HG03460 (cell line): Measurements from ENCODE around the gene RBKS.

Source experiments
- ATAC-seq: cut with Tn5 transposase; IDR thresholded peaks from one replicate; pipeline ENCODE4 v1.9.1; 2021; ENCODE audit not compliant: unreplicated experiment

RBKS gene

DNA sequence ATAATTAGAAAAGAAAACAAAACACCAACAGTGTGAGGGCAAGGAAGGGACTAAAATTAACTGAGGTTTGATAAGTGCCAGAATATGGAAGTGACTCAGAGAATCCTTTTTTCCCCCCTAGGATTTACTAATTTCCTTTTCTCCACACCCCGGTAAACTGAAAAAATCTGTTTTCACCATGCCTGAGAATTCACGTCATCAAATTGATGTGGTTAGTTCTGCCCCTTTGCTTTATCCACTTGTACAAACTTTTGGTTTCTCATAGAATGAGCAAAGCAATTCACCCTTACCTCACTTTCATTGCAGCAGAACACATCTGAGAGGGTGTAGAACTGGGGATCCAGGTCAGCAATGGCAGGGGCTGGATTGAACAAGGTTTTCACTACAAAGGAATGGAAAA, 57.8 kb downstream of the RBKS start:
- no peak for ATAC-seq

DNA sequence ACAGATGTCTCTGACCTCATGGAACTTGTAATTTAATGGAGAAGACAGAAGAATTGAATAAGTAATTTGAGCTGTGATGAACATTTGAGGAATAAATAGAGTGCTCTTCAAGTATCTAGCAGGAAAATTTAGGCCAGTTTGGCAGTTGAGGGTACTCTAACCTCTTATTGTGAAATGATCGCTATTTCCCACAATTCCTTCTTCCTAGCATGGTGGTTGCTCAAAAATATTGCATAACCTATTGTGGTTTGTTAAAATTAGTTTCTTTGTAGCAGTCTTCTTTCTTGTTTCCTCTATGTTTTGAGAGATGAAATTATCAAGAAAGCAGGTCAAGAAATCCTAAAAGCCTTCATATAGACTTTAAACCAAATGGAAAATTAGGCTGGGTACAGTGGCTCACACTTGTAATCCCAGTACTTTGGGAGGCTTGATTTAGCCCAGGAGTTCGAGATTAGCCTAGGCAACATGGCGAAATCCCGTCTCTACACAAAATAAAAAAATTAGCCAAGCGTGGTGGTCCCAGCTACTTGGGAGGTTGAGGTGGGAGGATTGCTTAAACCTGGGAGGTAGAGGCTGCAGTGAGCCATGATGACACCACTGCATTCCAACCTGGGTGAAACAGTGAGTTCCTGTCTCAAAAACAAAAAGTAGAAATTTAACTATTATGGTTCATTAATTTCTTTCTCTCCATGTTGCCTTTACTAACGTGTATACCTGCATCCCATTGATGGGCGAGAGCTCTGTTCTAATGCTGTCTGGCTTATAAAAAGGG, 58.7 kb downstream of the RBKS start:
- no peak for ATAC-seq

DNA sequence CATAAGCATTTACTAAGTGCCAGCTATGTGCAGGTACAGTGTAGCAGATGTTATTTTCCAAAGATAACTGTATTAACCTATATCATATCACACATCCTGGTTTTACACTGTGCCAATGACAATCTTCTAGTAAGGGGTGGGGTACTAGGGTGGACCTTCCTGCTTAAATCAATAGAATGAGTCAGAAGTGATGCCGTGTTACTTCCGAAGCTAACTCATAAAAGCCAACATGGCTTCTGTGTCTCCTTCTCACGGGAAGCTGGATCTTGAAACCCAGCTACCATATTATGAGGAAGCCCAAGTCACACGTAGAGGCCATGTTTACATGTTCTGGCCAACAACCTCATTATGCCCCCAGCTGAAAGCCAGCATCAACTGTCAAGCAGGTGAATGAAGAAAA, 59.5 kb downstream of the RBKS start:
- no peak for ATAC-seq

DNA sequence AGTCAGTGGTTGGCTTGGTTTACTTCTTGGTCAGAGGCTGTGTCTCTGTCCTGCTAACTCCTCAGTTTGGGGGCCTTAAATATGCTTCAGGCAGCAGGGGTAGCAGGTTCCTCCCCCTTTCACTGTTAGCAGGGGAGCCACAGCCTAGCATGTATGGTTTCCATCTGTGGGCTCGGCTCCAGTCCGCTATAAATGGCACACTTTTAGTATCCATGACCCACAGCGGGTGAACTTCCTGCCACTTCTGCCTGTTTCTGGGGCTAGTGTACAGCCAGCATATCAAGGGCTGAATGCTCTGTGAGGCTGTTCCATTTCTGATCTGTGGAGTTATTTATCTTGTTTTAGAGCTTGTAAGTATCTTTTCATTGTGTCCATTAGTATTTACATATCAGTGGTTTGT, 60.4 kb downstream of the RBKS start:
- no peak for ATAC-seq

DNA sequence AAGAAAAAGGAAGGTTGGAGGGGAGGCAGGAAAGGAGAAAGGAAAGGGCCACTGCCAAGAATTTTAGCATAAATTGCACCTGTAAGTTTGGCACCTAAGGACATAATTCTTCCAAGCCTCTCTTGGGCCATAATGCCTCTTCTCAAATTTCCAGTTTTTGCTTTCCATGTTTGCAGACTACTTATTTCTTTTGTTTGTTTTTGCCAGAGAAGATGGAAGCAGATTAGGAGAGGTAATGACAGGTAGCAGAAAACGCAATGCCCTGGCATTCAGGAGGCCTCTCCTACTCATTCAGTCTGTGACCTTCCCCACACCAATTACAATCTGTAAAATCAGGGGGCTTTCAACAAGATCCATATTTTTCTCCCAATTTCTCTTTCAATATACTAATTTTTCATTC, 61.9 kb downstream of the RBKS start:
- ATAC-seq, result no peak

DNA sequence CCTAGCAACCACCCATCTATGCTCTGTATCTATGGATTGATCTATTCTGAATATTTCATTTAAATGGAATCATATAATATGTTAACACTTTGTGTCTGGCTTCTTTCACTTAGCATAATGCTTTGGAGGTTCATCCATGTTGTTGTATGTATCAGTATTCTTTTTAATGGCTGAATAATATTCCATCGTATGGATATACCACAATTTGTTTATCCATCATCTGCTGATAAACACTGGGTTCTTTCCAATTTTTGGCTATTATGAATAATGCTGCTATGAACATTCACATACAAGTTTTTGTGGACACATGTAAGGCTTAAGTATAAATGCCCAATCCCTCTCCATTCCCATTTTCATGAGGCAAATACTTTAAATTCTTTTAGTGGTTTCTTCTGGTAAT, 65.8 kb downstream of the RBKS start:
- ATAC-seq, result no peak

DNA sequence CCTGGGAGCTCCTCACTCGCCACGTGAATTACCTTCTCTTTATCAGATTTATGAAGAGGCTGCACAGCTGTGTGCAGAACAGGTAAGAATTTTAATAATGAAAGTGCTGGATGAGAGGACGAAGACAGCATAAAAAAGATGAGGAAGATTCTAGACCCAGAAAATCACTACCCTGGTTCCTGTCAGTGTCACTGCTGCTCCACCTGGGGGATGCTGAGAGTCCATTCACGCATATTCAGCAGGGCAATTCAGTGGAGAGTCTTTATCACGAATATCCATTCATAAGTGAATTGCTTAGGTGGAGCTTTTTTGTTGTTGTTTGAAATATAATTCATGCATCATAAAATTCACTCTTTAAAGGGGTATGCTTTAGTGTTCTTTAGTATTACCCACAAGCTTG, 66.6 kb downstream of the RBKS start:
- no peak for ATAC-seq

DNA sequence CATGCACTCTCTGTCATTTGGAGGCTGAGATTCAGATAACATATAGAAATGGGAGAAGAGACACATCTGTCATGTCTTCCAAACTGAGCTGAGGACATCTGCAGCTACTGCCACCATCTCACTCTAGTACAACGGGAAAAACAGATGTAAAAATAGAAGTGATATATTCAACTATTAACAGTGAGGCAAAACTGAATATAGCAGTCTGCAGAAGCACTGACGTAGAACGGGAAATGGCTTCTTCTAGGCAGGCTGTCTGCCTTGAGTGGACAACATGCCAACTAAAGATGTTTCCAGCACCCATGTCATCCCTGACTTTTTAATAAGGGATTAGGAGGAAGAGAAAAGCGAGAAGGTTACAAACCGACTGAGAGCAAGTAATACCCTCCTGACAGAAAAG, 67.1 kb downstream of the RBKS start:
- no peak for ATAC-seq

DNA sequence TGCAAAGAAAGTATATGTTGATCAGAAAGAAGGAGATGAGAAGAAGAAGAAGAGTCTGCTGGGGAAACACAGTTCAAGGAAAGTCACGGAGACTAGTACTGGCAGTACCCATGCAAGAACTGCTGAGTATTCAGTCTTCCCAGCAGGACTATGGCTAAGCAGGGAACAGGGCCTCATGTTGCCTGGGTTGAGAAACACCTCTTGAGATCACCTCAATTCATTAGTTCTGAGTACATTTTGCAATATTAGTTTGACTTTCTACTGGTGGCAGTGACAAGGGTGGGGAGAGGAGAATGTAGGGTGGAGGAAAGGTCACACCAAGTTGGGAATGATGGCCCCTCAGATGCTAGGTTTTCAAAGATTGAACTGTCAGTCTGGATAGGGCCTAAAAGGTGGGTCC, 68.1 kb downstream of the RBKS start:
- ATAC-seq, result no peak

DNA sequence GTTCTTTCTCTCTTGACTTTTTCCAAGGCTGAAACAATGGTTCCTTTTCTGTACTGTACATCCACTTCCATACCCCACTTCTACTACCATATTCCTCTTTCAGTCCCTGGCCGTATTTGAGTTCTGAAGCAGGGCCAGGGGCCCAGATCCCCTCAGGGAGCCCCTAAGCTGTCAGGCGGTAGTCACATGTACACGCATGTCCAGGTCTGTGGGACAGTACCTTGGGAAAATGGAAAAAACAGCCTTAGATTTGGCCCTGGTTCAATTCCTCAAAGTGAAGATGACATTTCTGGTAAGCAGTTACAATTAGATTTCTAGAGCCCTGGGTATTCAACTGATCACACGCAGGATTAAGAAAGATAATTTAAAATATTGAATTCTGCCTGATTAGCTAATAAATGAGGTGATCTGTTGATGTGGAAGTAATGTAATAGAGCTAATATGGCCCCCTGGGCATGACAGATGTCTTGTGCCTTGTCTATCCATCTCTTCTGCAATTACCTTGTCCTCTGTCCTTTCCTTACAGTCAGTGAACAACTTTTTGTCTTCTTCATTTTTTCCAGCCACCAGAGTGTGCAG, 74.2 kb downstream of the RBKS start:
- no peak for ATAC-seq

DNA sequence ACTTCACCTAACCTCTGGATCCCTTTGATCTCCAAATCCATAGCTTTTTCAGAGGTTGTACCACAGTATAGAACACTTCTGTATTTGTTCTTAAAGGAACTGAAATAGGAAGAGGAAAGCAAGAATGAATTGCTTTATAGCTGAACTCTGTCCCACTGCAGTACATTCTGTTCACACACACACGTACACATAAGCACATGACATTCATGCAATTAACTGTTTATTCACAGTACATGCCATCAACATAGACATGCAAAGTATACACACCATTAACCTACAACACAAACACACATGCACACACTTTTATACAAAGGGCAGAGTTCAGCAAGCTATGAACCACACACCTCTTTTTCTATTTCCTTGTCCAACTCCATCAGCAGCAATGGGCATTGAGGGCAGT, 75.4 kb downstream of the RBKS start:
- no peak for ATAC-seq

DNA sequence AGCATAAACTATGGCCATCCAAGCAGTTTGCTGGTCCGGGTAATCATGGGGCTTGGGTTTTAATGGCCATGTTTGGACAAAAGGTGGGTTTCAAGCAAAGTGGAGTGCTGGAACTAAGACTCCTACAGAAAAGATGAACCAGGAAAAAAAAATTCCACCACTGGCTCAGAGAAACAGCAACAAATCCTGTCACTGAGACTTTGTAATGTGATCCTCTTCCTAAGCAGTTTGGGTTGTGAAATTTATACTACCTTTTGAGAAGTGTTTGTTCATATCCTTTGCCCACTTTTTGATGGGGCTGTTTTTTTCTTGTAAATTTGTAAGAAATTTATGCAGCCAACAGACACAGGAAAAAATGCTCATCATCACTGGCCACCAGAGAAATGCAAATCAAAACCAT, 78.4 kb downstream of the RBKS start:
- ATAC-seq, result no peak

DNA sequence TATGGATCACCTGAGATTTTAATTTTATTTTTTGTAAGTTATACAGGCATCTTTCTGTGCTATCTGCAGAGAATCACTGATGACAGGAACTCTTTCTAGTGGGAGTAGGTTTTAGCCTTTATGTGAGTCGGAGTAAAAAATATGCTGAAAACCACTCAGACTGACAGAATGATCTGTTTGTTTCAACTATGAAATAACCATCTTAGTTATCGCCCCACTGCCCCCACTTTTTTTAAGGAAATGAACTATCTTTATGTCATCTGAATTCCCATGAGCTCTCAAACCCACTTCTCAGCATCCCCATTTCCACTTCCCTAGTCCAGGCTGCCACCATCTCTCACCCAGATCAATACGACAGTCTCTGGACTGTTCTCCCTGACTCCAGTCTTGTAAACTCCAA, 79.7 kb downstream of the RBKS start:
- no peak for ATAC-seq

DNA sequence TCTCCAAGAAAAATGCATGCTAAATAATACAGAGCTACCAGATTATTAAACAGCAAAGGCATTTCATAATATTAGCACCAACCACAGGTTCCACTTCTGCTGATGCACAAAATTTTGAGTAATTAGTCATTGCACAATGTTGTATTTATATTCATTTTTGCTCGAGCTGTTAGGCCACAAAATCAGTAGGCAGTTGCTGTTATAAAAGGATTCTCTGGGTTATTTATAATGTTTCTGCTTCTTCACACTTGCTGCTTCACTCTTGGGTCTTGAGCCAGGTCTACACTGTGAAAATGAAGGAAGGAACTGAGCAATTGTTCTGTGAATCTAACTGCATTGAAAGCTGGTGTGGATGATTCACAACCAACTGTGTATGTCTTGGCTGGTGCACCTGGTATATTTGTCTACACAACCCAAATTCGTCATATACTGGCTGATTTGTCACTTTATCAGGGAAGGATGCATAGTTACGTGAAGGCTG, 80.4 kb downstream of the RBKS start:
- no peak for ATAC-seq

DNA sequence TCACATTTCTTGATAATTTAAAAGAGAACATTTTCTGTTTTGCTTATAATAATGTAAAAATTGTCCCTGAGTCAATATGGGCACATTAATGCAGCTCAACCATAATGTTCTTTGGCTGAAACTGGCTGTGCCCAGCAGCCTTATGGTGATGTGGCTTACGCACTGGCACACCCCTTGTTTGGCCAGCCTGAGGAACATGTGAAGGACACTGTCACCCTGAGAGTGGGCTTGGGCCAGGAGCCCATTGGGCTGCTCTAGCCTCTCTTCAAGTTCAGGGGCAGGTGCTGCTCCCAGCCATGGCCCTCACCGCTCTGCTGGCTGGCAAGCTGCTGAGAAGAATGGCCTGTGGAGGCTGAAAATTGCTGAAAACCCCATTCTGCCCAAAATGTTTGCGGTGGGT, 81.2 kb downstream of the RBKS start:
- no peak for ATAC-seq

DNA sequence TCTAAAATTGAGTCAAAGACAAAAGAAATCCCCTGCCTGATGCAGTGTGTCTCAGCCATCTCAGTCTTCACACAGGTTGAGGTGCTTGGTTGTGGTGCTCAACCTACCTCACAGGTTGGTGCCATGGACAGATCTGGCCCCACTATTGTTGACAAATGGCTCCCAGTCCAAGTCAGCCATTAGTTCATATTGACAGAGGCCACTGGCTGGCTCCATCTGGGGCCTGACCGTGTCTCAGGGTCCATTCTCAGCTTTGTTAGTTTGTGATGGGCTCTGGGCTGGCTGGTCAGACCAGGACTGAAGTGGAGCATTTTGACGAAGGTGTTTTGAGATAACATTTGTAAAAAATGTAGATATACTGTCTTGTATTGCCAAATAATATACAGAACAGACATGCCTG, 81.8 kb downstream of the RBKS start:
- no peak for ATAC-seq

DNA sequence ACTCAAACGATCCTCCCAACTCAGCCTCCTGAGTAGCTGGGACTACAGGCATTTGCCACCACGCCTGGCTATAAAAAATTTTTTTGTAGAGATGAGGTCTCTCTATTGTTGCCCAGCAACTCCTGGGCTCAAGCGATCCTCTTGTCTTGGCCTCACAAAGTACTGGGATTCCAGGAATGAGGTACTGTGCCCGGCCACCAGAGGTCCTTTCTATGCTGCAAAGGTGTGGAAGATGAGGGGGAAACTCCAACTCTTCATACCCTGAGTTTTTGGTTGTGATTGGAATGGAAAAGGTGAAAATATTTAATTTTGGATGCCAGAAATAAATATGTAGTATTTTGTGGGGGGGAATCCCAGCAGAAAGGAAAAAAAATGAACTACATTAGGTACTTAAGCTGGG, 82.7 kb downstream of the RBKS start:
- ATAC-seq, result no peak

DNA sequence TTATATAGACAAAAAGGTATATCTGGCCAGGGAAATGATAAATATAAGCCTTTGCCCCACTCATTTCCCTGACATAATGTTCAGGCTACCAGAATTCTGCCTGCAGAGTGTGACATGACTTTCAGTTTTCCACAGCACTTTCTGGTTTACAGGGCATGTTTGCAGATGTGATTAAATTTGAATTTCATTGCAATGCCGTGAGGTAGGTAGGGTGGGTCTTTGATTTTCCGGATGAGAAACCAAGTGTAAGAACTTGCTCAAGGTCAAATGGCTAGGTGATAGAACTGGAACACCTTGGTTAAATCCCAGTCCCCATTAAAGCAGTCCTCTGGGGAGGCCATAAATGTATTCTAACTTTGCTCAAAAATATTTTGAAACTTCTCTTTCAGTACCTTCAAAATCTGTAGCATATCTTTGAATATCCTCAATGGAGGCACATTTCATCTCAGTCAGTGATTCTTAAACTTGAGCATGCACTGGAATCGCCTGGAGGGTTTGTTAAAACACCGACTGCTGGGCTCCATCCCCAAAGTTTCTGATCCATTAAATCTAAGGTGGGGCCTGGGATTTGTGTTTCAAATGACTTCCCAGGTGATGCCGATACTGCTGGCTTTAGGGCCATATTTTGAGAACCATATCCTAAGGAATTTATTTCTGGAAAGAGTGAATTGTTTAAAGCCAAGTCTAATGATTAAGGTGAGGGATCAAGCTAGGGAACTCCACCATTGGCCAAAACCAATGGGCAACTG, 83.7 kb downstream of the RBKS start:
- ATAC-seq, result no peak

DNA sequence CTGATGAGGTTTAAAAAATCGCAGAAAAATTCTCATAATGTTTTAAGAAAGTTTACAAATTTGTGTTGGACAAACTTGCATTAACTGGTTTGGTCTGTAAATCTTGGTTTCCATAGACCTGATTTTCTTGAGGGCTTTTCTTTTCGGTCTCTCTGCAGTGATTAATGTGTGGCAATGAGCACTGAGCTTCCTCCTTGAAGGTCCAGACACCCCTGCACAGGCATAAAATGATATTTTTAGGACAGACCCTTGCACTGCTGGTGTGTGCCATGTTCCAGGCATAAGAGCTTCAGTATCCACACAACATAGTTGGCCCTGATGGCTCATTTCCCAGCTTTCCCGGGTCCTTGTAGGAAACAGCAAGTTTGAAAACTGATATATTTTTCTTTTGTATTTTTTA, 85.0 kb downstream of the RBKS start:
- no peak for ATAC-seq

DNA sequence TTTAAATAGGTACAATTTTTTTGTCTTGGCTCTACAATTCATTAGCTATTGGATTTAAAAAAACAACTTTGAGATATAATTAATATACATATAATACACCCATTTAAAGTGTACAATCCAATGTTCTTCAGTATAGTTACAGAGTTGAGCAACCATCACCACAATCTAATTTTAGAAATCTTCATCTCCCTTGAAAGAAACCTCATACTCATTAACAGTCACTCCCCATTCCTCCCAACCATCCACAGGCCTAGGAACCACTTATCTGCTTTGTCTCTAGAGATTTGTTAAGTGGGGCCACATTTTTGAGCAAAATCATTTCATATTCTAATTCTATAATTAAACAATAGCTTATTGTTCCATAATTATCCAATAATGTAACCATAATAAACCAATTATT, 86.0 kb downstream of the RBKS start:
- ATAC-seq, result no peak

DNA sequence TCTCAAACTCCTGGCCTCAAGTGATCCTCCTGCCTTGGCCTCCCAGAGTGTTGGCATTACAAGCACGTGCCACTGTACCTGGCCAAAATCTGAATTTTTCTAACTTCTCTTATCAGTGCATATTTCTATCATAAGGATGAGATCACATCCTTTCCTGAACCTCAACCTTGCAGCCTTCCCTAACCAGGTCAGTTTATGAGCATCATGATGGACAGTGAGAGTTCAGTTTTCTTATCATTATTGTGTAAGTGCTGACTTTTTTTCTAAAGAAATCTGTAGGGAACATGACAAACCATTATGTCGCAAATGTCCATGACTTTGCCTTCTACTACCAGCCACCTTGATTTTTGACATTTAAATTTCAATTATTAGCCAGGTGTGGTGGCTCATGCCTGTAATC, 87.1 kb downstream of the RBKS start:
- no peak for ATAC-seq

DNA sequence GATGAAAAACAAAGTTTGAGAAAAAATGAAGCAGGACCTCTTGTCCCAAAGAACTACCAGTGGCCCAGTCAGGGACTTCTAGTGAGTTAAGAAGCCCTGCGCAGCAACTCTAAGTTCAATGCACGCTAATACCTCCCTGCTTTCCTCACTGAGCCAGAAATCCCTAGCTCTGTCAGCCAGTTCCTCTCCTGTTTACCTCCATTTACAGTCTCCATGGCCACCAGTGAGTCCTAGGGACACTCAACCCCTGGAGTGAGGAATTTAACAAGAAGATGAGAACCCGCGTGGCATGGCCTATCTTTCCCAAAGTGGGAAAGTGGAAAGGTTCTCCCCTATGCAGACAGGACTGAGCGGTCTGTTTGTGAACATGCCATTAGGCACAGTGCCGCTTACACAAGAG, 87.6 kb downstream of the RBKS start:
- ATAC-seq, result no peak
